GM12878 (cell line): ENCODE measurements around the gene PTX4. TPM values are rescaled to one million over a fixed set of nuclear protein-coding genes. Genes with fewer than 3 reads are reported as not detected.
A peak's percentile ranks its signal among the peaks of the same experiment; 100 is the strongest.

Source experiments
- ATAC-seq: fragments of 200-7000 bp; cut with Tn5 transposase; 3 replicates; pipeline ENCODE4 v1.9.1; 2020; ENCODE audit warnings: mild to moderate bottlenecking, moderate library complexity
- BruUV-seq: library from RNA; stranded (reverse); fragments of 400-500 nt; replicated peaks from 2 replicates; lab custom pipeline; 2021; lab: Mats Ljungman, UMichigan
- CTCF ChIA-PET: fragments of 300-600 bp; sonication (Branson Sonifier 250); formaldehyde crosslinking; extraction: SDS; loops from one replicate; lab custom pipeline; 2021; ENCODE audit warnings: inconsistent platforms; lab: Yijun Ruan, JAX
- POLR2A ChIA-PET: fragments of 350-600 bp; formaldehyde crosslinking; extraction: SDS; loops from one replicate; lab custom pipeline; 2021; ENCODE audit warnings: inconsistent platforms; lab: Charles Lee
- RAD21 ChIA-PET: fragments of 300-600 bp; sonication (Branson Sonifier 250); formaldehyde crosslinking; loops from one replicate; lab custom pipeline; 2023; ENCODE audit warnings: antibody characterized with exemption; ENCODE audit not compliant: unreplicated experiment; lab: Charles Lee
- SMC1A ChIA-PET: fragments of 300-600 bp; sonication (Branson Sonifier 250); formaldehyde crosslinking; loops from one replicate; lab custom pipeline; 2023; ENCODE audit not compliant: unreplicated experiment, uncharacterized antibody; lab: Charles Lee
- DNase-seq: peaks from one replicate; pipeline ENCODE4 v3.0.0-alpha.2; 2011; ENCODE audit warnings: low read depth, low spot score
- FAIRE-seq: peaks from 3 replicates; lab custom pipeline; 2011; peaks lifted over from hg19 to GRCh38; lab: Jason Lieb, UNC
- H2AFZ ChIP-seq: 2 replicates; pipeline ENCODE4 v1.6.0; 2011; ENCODE audit warnings: low read depth, low read length, control low read depth; ENCODE audit not compliant: control insufficient read depth
- H3K27ac ChIP-seq: 2 replicates; pipeline ENCODE4 v1.5.1; 2011; ENCODE audit warnings: control low read depth; ENCODE audit not compliant: control insufficient read depth, insufficient read depth
- H3K27me3 ChIP-seq, 2 experiments: replicated peaks in 1 of 2; 2 replicates each; pipeline versions ENCODE4 v1.6.0 to v1.6.1; 2011; ENCODE audit warnings: low read length in 1 of 2; ENCODE audit not compliant: control insufficient read depth in 2 of 2, insufficient read depth in 2 of 2
- H3K36me3 ChIP-seq, 2 experiments: 2 replicates each; pipeline ENCODE4 v1.5.1; 2011; ENCODE audit warnings: low read length in 1 of 2; ENCODE audit not compliant: control insufficient read depth in 2 of 2, insufficient read depth in 2 of 2
- H3K4me1 ChIP-seq: 2 replicates; pipeline ENCODE4 v1.6.1; 2011; ENCODE audit warnings: mild to moderate bottlenecking, low read length, moderate library complexity, mixed read lengths; ENCODE audit not compliant: control insufficient read depth, insufficient read depth
- H3K4me2 ChIP-seq: 2 replicates; pipeline ENCODE4 v1.6.0; 2011; ENCODE audit warnings: control low read depth; ENCODE audit not compliant: control insufficient read depth, insufficient read depth
- H3K4me3 ChIP-seq: fragments of 200-600 bp; sonication (generic); 2 replicates; pipeline ENCODE4 v1.5.1; 2016
- H3K79me2 ChIP-seq: 2 replicates; pipeline ENCODE4 v1.6.0; 2011; ENCODE audit warnings: low read length; ENCODE audit not compliant: control insufficient read depth, insufficient read depth
- H3K9ac ChIP-seq: 2 replicates; pipeline ENCODE4 v1.8.0; 2011; ENCODE audit warnings: low read length, control low read depth, mixed read lengths; ENCODE audit not compliant: control insufficient read depth, insufficient read depth
- H3K9me3 ChIP-seq: replicated peaks from 3 replicates; pipeline ENCODE4 v1.5.1; 2011; ENCODE audit warnings: mild to moderate bottlenecking, low read length; ENCODE audit not compliant: control insufficient read depth, insufficient read depth
- H4K20me1 ChIP-seq: 2 replicates; pipeline ENCODE4 v1.6.0; 2011; ENCODE audit not compliant: control insufficient read depth, insufficient read depth
- BACH1 ChIP-seq: fragments of 450-650 bp; IDR thresholded peaks from 2 replicates; pipeline ENCODE4 v1.6.1; 2017; ENCODE audit warnings: mild to moderate bottlenecking, borderline replicate concordance
- EP300 ChIP-seq, 2 experiments: fragments of 150-350 bp in 1 of 2; IDR thresholded peaks; 2 replicates each; pipeline ENCODE4 v1.6.1; 2011 to 2012; ENCODE audit warnings: low read depth in 2 of 2, low read length in 2 of 2, borderline replicate concordance in 1 of 2, improper control_type of control experiment in 1 of 2, inconsistent platforms in 1 of 2; ENCODE audit not compliant: control insufficient read depth in 1 of 2
- ESRRA ChIP-seq: IDR thresholded peaks from 2 replicates; pipeline ENCODE4 v1.6.1; 2012; ENCODE audit warnings: mild to moderate bottlenecking, low read length, improper control_type of control experiment
- EZH2 ChIP-seq: IDR thresholded peaks from 2 replicates; pipeline ENCODE4 v1.6.1; 2012; ENCODE audit warnings: low read depth, mild to moderate bottlenecking, control low read depth, inconsistent platforms, low read length, borderline replicate concordance; ENCODE audit not compliant: control insufficient read depth
- IRF4 ChIP-seq: IDR thresholded peaks from 2 replicates; pipeline ENCODE4 v1.6.1; 2011; ENCODE audit warnings: low read depth, low read length
- NR2C2 ChIP-seq: IDR thresholded peaks from 2 replicates; pipeline ENCODE4 v1.6.1; 2011; ENCODE audit warnings: borderline replicate concordance, low read depth; ENCODE audit not compliant: control insufficient read depth, insufficient read length
- RELA ChIP-seq: fragments of 450-650 bp; IDR thresholded peaks from 2 replicates; pipeline ENCODE4 v1.8.0; 2014; ENCODE audit warnings: borderline replicate concordance; ENCODE audit not compliant: partially characterized antibody
- TCF7 ChIP-seq: IDR thresholded peaks from 2 replicates; pipeline ENCODE4 v1.6.1; 2014; ENCODE audit warnings: antibody characterized with exemption, borderline replicate concordance
- WRNIP1 ChIP-seq: IDR thresholded peaks from 2 replicates; pipeline ENCODE4 v1.6.1; 2011; ENCODE audit warnings: low read depth, low read length, improper control_type of control experiment, borderline replicate concordance
- ZSCAN29 ChIP-seq: fragments of 450-650 bp; IDR thresholded peaks from 2 replicates; pipeline ENCODE4 v1.6.1; 2017; ENCODE audit warnings: mild to moderate bottlenecking, moderate library complexity
- WGBS: methylation state at CpG from one replicate; pipeline ENCODE4 v1.1.6; 2016; ENCODE audit warnings: low lambda C conversion rate; ENCODE audit not compliant: insufficient replicate concordance, insufficient coverage; ENCODE audit errors: missing lambda C conversion rate; 5-methylcytosine and 5-hydroxymethylcytosine counted together
- in situ Hi-C: fragments of 300-500 bp; cut with MboI; formaldehyde crosslinking; loops from 9 replicates; pipeline ENCODE4 v1.14.3; 2018; ENCODE audit warnings: mixed read lengths
- intact Hi-C: fragments of 100-400 bp; cut with micrococcal nuclease; formaldehyde crosslinking; loops from one replicate; pipeline ENCODE4 v1.14.2; 2022; ENCODE audit not compliant: unreplicated experiment
- polyA plus RNA-seq, 11 experiments: library from polyadenylated mRNA; depleted of rRNA in 4 of 11; unstranded in 6 of 11; stranded (reverse) in 5 of 11; fragments of >200 nt; fragmentation: Nextera tagmentation in 4 of 11; fragmentation: Illumina TruSeq in 1 of 11; extraction: Ambion mirVana in 4 of 11; extraction: Trizol in 1 of 11; gene quantifications; 1 replicate in 1 of 11; 2 replicates in 10 of 11; pipeline versions ENCODE4 v1.2.1 to v1.2.3, GENCODE V29; 2011 to 2016; ENCODE audit warnings: inconsistent platforms in 2 of 11, missing spikeins in 2 of 11, low read depth in 1 of 11
- total RNA-seq, 4 experiments: library from RNA; depleted of rRNA in 3 of 4; stranded (reverse); fragments of >200 nt in 3 of 4; fragmentation: Illumina TruSeq in 1 of 4; extraction: Trizol in 1 of 4; gene quantifications; 2 replicates each; pipeline versions ENCODE4 v1.2.1 to v1.2.3, GENCODE V29; 2013 to 2021
- TF ChIP-seq, protein P1 (sequence below): fragments of 450-650 bp; IDR thresholded peaks from 2 replicates; pipeline ENCODE4 v1.6.1; 2017; ENCODE audit warnings: mild to moderate bottlenecking, moderate library complexity
- TF ChIP-seq, protein P2 (sequence below): fragments of 450-650 bp; IDR thresholded peaks from 2 replicates; pipeline ENCODE4 v1.6.1; 2017; ENCODE audit warnings: mild to moderate bottlenecking, moderate library complexity

The PTX4 gene
- total and polyA plus RNA-seq, 10 of the 15 experiments (the other 5 are each of a cell fraction or from before 2014, with no cell fraction given) = not detected

GRCh38 chr16:1485847-1486496 is 2.8 kb downstream of the PTX4 start (continued):
- TF ChIP-seq, protein P1, sequence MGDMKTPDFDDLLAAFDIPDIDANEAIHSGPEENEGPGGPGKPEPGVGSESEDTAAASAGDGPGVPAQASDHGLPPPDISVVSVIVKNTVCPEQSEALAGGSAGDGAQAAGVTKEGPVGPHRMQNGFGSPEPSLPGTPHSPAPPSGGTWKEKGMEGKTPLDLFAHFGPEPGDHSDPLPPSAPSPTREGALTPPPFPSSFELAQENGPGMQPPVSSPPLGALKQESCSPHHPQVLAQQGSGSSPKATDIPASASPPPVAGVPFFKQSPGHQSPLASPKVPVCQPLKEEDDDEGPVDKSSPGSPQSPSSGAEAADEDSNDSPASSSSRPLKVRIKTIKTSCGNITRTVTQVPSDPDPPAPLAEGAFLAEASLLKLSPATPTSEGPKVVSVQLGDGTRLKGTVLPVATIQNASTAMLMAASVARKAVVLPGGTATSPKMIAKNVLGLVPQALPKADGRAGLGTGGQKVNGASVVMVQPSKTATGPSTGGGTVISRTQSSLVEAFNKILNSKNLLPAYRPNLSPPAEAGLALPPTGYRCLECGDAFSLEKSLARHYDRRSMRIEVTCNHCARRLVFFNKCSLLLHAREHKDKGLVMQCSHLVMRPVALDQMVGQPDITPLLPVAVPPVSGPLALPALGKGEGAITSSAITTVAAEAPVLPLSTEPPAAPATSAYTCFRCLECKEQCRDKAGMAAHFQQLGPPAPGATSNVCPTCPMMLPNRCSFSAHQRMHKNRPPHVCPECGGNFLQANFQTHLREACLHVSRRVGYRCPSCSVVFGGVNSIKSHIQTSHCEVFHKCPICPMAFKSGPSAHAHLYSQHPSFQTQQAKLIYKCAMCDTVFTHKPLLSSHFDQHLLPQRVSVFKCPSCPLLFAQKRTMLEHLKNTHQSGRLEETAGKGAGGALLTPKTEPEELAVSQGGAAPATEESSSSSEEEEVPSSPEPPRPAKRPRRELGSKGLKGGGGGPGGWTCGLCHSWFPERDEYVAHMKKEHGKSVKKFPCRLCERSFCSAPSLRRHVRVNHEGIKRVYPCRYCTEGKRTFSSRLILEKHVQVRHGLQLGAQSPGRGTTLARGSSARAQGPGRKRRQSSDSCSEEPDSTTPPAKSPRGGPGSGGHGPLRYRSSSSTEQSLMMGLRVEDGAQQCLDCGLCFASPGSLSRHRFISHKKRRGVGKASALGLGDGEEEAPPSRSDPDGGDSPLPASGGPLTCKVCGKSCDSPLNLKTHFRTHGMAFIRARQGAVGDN = no peak
- no peak for TF ChIP-seq ESRRA
- TF ChIP-seq EZH2 = no peak
- TF ChIP-seq RELA = no peak
- TF ChIP-seq, all 136 proteins: peak for 0

DNA sequence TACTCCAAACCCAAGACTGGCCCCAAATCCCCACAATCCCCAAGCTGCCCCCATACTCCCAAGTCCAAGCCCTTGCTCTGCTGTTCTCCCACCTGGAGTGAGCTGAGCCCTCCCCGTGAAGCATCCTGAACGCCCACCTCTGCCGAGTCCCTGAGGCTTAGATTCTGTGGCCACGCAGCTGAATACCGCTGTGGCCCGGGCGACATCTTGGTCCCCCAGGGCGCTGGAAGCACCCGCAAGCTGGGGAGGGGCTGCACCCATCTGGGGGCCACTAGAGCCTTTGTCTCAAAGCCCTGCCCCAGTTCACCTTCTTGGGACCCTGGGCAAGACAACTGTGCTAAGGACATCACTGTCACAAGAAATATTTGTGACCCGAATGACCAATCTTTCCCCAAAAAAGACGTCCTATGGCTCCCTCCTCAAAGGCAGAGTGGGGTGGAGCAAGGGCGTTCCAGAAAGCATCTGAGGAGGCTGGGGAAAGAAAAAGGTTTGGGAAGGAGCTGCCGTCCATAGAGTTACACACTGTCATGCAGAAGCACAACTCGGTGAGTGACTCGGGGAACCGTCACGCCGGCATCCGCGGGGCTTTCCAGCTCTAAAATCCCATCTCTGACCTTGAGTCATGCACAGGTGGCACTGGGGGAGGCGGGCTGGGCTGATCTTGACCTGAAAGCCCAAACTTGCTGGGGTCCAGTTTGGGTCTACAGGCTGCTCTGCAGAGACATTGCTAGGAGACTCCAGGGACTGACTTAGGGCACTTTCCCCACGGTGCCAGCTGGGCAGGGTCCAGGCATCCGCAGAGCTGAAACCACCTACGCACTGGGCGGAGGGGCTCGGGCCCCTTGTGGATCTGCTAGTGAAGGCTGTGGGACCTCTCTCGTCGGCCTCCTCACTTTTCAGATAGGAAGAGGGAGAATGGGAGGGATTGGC is 6.6 kb downstream of the PTX4 start:
- H3K36me3 ChIP-seq = no peaks in the 10 kb centered on the region
- peak; percentile 67 for ATAC-seq
- no peaks in the 10 kb centered on the region for H3K79me2 ChIP-seq
- ChIA-PET POLR2A (interaction anchor here (0.6 to 1.2 kb wide), 3 partner anchors 10 to 1447 kb away, joined by 4 read pairs; no protein-coding TSS in a partner anchor), CTCF (no interaction called here), RAD21 (no interaction called here), SMC1A (interaction anchor here (1.4 kb wide), 1 partner anchor 10 kb away, joined by 4 read pairs; no protein-coding TSS in a partner anchor)
- H3K4me1 ChIP-seq = peaks cover 8% of the 10 kb centered on the region
- H3K9me3 ChIP-seq = no peaks in the 10 kb centered on the region
- H4K20me1 ChIP-seq = no peaks in the 10 kb centered on the region
- H3K27ac ChIP-seq = no peak overlapping the region
- no peak overlapping the region for H3K4me2 ChIP-seq
- FAIRE-seq = no peak
- intact Hi-C loops (no loop called here), in situ Hi-C loops (no loop called here)
- DNase-seq = no peak
- no peak overlapping the region for H3K4me3 ChIP-seq
- H3K27me3 ChIP-seq = no peaks in the 10 kb centered on the region; a peak in 1 of 4 replicates
- no peak overlapping the region for H3K9ac ChIP-seq
- no TSS peak for BruUV-seq
- 77% methylated on average over 27 of the region's 28 CpGs for WGBS
- no peak overlapping the region; the same call in 1 of the 2 replicates for H2AFZ ChIP-seq
- TF ChIP-seq NR2C2 (no peak), TCF7 (no peak), BACH1 (no peak), IRF4 (no peak), EP300 (IDR thresholded peaks at IDR 0.05; ENCODE audit: borderline replicate concordance in 1 of 2, control insufficient read depth in 1 of 2, low read depth in 2 of 2, low read length in 2 of 2) (no peak), WRNIP1 (no peak), ZSCAN29 (no peak)
- TF ChIP-seq, protein P2, sequence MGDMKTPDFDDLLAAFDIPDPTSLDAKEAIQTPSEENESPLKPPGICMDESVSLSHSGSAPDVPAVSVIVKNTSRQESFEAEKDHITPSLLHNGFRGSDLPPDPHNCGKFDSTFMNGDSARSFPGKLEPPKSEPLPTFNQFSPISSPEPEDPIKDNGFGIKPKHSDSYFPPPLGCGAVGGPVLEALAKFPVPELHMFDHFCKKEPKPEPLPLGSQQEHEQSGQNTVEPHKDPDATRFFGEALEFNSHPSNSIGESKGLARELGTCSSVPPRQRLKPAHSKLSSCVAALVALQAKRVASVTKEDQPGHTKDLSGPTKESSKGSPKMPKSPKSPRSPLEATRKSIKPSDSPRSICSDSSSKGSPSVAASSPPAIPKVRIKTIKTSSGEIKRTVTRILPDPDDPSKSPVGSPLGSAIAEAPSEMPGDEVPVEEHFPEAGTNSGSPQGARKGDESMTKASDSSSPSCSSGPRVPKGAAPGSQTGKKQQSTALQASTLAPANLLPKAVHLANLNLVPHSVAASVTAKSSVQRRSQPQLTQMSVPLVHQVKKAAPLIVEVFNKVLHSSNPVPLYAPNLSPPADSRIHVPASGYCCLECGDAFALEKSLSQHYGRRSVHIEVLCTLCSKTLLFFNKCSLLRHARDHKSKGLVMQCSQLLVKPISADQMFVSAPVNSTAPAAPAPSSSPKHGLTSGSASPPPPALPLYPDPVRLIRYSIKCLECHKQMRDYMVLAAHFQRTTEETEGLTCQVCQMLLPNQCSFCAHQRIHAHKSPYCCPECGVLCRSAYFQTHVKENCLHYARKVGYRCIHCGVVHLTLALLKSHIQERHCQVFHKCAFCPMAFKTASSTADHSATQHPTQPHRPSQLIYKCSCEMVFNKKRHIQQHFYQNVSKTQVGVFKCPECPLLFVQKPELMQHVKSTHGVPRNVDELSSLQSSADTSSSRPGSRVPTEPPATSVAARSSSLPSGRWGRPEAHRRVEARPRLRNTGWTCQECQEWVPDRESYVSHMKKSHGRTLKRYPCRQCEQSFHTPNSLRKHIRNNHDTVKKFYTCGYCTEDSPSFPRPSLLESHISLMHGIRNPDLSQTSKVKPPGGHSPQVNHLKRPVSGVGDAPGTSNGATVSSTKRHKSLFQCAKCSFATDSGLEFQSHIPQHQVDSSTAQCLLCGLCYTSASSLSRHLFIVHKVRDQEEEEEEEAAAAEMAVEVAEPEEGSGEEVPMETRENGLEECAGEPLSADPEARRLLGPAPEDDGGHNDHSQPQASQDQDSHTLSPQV = no peak
